Measurements from ENCODE around the gene SPNS3. TPM values are rescaled to one million over a fixed set of nuclear protein-coding genes. Genes with fewer than 3 reads are reported as not detected.
A peak's percentile ranks its signal among the peaks of the same experiment; 100 is the strongest.

Gene SPNS3
- total and polyA plus RNA-seq, 8 donors: 0.55 to 1.1 (median 1.0) TPM; not detected in 1

DNA sequence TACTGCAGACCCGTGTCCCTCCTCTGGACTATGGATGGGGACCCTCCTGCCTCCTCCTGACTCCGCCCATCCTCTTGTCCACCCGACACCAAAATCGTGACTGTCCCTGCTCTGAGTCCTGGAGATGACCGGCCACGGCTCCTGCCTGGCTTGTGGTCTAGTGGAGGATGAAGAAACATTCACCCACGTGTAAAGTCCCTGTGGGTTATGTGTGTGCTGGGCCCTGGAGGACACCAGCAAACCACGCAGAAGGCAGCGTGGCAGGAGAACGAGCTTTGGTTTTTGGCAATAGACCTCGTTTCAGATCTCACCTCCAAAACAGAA lies 76.8 kb downstream of the SPNS3 start:
- H3K36me3 ChIP-seq: no peaks in the 10 kb centered on the region
- ATAC-seq: no peak
- intact Hi-C loops (cut with DNase I): no loop called here
- H3K27me3 ChIP-seq: no peaks in the 10 kb centered on the region
- H3K27ac ChIP-seq: peak overlapping the region in 1 of 2 donors; percentile 63
- TF ChIP-seq, protein P1, sequence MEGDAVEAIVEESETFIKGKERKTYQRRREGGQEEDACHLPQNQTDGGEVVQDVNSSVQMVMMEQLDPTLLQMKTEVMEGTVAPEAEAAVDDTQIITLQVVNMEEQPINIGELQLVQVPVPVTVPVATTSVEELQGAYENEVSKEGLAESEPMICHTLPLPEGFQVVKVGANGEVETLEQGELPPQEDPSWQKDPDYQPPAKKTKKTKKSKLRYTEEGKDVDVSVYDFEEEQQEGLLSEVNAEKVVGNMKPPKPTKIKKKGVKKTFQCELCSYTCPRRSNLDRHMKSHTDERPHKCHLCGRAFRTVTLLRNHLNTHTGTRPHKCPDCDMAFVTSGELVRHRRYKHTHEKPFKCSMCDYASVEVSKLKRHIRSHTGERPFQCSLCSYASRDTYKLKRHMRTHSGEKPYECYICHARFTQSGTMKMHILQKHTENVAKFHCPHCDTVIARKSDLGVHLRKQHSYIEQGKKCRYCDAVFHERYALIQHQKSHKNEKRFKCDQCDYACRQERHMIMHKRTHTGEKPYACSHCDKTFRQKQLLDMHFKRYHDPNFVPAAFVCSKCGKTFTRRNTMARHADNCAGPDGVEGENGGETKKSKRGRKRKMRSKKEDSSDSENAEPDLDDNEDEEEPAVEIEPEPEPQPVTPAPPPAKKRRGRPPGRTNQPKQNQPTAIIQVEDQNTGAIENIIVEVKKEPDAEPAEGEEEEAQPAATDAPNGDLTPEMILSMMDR (IDR thresholded peaks at IDR 0.05): no peak
- no peaks in the 10 kb centered on the region for H3K9me3 ChIP-seq
- H3K4me3 ChIP-seq: no peak overlapping the region
- DNase-seq: no peak
- H3K4me1 ChIP-seq: peaks cover 10 to 97% of the 10 kb centered on the region in 2 donors

DNA sequence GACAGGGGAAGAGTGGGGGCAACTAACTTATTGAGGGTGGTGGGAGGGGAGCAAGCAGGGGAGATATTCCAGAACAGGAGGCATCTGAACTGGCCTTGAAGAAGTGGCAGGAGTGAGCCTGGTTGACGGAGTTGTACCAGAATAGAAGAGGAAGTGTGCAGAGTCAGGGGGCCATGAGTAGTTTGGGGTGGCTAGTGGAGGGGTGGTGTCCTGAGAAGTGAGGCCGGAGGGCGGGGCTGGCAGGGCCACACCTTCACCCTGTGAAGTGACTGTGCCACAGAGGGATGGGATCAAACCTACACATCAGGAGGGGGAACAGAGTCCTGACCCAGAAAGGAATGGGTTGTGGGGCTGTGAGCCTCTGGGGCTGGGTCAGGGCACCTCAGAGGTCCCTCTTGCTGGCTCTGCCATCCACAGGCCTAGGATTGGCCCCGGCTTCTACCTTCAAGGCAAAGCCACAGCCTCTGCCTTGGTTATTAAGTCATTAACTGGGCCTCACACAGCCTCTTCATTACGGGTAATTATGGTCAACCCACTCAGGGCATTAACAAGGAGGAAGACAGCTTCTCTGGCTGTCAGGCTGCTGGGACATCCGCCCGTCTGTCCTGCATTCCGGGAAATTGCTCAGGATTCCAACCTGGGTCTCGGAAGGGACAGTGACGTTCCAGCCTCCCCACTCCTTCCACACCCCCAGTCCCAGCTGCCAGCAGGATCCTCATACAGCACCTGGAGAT lies 77.6 kb downstream of the SPNS3 start:
- Histone ChIP-seq H3K4me3 (no peak overlapping the region), H3K36me3 (no peaks in the 10 kb centered on the region), H3K4me1 (peaks cover 12 to 95% of the 10 kb centered on the region in 2 donors), H3K27me3 (no peaks in the 10 kb centered on the region), H3K27ac (peak overlapping the region in 1 of 2 donors; percentile 13), H3K9me3 (no peaks in the 10 kb centered on the region)
- intact Hi-C loops (cut with DNase I): no loop called here
- ATAC-seq: no peak
- TF ChIP-seq, protein P1 (IDR thresholded peaks at IDR 0.05): no peak
- DNase-seq: no peak

DNA sequence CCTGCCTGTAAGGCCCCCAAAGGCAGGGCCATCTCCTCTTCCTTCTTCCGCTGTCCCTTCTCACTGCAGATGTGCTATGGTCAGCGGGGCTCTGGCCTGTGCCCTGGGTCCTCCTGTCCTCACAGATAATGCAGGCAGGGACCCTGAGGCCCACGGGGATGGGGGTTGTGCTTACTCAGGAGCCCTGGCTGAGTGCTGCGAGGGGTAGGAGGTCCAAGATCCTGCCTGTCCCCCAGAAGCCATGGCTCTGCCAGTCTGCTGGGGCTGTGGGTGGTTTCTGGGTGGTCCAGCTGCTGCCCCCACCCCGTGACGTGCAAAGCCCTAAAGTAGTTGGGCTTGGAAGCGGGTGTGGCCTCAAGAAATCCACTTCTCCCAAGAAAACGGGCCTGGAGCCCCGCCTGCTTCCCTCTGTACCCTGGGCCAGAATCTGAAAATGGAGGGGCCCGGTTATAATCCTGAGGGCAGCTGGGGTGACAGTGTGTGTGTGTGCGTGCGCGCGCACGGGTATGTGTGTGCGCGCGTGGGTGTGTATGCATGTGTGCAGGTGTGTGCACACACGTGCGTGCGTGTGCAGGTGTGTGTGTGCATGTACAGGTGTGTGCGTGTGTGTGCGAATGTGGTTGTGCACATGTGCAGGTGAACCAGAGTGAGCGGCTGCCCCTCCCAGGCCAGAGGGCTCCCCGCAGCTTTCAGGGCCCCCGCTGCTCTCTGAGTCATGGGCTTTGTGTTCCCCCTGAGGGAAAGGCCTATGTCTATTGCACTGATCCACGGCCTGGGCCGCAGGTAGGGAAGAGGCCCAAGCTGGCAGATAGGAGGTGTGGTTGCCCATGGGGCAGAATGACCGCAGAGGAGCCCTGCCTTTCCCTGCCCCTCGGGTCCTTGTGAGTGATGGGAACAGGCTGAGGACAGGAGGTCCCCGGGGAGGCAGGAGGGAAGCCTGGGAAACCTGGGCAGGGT lies 78.7 kb downstream of the SPNS3 start:
- ATAC-seq: no peak
- TF ChIP-seq, protein P1 (IDR thresholded peaks at IDR 0.05): no peak
- no peaks in the 10 kb centered on the region for H3K9me3 ChIP-seq
- no peak overlapping the region for H3K27ac ChIP-seq
- no peak for DNase-seq
- no peaks in the 10 kb centered on the region for H3K27me3 ChIP-seq
- no peak overlapping the region for H3K4me3 ChIP-seq
- intact Hi-C loops (cut with DNase I): no loop called here
- H3K36me3 ChIP-seq: no peaks in the 10 kb centered on the region
- peaks cover 15 to 96% of the 10 kb centered on the region in 2 donors for H3K4me1 ChIP-seq

- H3K27ac ChIP-seq: peak overlapping the region; percentile 60 to 70
Observed at GRCh38 chr17:4513113-4514032, 79.6 kb downstream of the SPNS3 start.

More at GRCh38 chr17:4513113-4514032, 79.6 kb downstream of the SPNS3 start:
- DNase-seq: no peak
- Histone ChIP-seq H3K4me3 (no peak overlapping the region), H3K4me1 (peaks cover 15 to 93% of the 10 kb centered on the region in 2 donors), H3K36me3 (no peaks in the 10 kb centered on the region), H3K27me3 (no peaks in the 10 kb centered on the region), H3K9me3 (no peaks in the 10 kb centered on the region)
- TF ChIP-seq, protein P1 (IDR thresholded peaks at IDR 0.05): no peak
- intact Hi-C loops (cut with DNase I): no loop called here
- peak; percentile 4 for ATAC-seq

Measured in left lung (tissue), 10 donors.